GM19467 (cell line): ENCODE measurements around the gene ALG11.
"Not testable (repeated sequence)": the region's sequence is repeated elsewhere in the genome, so short reads cannot be mapped to it uniquely, and the experiment has no call there.

Experiments
- ATAC-seq: cut with Tn5 transposase; IDR thresholded peaks from one replicate; pipeline ENCODE4 v1.9.1; 2021; ENCODE audit warnings: mild to moderate bottlenecking, moderate library complexity; ENCODE audit not compliant: unreplicated experiment

Gene ALG11

DNA sequence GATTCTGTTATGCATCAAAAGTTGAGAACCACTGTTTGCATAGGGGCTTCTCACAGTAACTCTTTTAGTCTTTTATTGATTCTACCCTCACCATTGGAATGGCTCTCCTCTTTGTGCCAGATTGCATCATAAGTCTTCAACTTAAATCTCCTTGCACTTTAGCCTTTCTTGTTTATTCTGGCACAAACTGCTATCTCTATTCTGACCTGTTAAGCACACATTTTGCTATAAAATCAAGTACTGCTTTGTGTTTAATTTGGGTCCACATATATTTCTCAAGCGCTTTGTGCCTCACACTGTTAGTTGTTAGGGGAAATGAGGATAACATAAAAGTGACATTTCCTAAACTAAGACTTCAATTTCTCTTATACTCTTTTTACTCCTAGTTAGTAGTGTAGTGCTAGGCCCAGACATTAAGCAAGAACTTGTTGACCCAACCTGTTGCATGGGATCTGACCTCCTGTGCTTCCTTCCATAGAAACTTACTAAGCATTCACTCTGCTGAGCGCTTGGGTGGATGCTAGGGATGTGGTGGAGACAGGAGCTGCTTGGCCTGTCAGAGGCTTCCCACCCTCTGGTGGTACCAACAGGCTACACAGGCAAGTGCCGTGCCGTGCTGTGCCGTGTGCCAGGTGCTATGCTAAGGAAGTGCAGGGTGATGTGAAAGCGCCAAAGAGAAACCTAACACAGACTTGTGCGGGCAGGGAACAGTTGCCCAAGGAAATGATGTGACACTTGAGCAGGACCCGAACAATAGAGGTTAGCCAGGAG lies 13.5 kb downstream of the ALG11 start:
- no peak for ATAC-seq

DNA sequence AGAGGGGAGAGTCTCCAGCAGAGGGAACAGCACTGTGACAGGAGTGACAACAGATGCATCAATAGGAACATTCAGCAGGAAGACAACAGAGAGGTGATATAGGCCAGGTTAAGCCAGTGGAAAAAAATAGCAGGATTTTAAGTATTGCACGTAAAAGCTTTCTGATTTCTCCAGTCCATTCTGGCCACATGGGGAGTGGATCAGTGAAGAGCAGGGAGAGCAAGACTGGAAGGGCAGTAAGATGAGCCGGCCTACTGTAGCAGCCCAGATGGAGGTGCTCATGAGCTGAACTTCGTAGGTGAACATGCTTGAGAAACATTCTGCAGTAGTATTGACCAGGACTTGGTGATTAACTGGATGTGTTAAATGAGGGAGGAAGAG lies 14.0 kb downstream of the ALG11 start:
- no peak for ATAC-seq

DNA sequence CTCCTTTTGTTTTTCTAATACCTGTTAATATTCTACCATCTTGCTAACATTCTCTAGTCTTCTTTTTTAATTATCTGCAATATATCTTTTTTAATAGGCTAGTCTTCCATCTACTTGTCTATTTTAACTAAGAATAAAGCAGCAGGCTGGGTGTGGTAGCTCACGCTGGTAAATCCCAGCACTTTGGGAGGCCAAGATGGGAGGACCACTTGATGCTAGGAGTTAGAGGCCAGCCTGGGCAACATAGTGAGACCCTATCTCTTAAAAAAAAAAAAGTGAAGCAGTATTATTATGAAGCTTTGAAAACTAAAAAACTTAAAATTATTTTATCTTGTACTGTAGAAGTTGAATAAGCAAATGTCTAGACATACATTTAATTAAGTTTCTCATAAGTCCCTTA lies 15.6 kb downstream of the ALG11 start:
- ATAC-seq, result no peak

DNA sequence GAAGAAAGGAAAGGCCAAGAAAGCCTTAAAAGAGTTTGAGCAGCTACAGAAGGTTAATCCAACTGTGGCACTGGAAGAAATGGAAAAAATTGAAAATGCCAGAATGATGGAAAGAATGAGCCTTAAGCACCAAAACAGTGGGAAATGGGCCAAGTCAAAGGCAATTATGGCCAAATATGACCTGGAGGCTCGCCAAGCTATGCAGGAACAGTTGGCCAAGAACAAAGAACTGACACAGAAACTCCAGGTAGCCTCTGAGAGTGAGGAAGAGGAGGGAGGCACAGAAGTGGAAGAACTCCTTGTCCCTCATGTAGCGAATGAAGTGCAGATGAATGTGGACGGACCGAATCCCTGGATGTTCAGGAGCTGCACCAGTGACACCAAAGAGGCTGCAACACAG lies 17.4 kb downstream of the ALG11 start:
- no peak for ATAC-seq

DNA sequence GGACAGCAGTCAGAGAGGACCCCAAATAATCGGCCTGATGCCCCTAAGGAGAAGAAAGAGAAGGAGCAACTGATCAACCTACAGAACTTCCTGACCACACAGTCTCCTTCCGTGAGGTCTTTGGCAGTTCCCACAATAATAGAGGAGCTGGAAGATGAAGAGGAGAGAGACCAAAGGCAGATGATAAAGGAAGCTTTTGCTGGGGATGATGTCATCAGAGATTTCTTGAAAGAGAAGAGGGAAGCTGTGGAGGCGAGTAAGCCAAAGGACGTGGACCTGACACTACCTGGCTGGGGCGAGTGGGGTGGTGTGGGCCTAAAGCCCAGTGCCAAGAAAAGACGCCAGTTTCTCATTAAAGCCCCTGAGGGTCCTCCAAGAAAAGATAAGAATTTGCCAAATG lies 18.2 kb downstream of the ALG11 start:
- ATAC-seq, result not testable (repeated sequence)

DNA sequence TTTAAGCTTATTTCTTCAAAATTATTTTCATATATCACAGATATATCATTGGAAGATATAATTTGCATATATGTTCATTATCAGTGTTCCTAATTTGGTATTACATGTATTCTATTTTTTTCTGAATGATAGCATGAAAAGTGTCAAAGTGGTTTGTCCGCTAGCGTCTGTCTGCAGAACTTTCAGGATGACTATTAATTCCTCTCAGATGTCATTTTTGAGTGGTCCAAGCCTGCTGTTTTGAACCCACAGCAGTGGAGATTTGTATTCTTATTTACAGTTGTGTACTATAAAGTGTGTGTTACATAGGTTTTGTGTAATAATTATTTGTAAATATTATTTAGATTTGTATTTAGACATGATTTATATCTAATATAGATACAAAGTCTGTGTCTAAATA lies 20.8 kb downstream of the ALG11 start:
- ATAC-seq, result no peak

DNA sequence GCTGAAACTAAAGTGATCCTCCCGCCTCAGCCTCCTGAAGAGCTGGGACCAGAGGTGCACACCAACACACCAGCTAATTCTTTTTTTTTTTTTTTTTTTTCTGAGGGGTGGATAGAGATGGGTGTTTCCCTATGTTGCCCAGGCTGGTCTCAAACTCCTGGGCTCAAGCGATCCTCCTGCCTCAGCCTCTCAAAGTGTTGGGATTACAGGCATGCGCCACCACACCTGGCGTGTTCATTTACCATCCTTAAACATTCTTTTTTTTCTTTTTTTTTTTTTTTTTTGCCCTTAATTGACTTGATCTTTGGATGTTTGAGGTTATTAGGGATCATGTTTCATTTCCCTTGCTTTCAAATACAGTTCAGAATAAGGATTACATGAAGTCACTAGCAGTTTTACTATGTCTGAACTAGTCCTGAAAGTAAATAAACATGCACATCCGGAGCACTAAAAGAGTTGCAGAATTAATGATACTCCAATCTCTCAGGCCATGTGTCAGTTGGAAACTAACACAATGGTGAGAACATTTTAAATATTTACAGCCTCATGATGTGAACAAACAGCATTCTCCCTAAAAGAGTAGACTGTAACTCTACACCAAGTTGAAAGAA lies 22.5 kb downstream of the ALG11 start:
- ATAC-seq, result no peak

DNA sequence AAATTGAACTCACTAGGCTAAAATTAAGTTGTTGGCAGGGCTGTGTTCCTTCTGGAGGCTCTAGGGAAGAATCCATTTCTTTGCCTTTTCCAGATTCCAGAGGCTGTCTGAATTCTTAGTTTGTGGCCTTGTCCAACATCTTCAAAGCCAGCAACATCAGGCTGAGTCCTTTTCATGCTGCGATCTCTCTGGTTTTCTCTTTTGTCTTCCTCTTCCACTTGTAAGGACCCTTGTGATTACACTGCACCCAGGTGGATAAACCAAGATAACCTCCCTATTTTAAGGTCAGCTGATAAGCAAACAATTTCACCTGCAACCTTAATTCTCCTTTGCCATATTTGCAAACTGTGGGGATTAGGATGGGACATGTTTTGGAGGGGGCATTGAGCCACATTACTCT lies 23.8 kb downstream of the ALG11 start:
- ATAC-seq, result no peak

DNA sequence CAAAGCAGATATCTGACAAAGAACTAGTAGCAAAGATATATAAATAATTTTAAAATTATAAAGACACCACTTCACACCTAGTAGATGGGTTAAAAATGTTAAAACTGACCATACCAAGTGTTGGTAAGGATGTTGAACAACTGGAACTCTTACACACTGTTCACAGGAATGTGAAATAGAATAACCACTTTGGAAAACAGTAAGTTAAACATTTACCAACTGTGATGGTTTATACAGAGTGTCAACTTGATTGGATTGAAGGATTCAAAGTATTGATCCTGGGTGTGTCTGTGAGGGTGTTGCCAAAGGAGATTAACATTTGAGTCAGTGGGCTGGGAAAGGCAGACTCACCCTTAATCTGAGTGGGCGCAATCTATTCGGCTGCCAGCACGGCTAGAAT lies 31.5 kb downstream of the ALG11 start:
- no peak for ATAC-seq

DNA sequence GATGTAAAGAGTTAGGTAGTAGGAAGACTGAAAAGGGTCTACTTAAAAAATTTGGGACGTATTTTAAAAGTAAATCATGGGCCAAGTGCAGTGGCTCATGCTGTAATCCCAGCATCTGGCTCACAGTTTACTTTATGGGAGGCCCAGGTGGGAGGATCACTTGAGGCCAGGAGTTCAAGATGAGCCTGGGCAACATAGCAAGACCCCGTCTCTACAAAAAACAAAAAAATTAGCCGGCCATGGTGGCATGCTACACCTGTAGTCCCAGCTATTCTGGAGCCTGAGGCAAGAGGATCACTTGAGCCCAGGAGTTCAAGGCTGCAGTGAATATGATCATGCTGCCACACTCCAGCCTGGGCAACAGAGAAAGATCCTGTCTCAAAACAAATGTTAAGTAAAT lies 35.3 kb downstream of the ALG11 start:
- no peak for ATAC-seq

DNA sequence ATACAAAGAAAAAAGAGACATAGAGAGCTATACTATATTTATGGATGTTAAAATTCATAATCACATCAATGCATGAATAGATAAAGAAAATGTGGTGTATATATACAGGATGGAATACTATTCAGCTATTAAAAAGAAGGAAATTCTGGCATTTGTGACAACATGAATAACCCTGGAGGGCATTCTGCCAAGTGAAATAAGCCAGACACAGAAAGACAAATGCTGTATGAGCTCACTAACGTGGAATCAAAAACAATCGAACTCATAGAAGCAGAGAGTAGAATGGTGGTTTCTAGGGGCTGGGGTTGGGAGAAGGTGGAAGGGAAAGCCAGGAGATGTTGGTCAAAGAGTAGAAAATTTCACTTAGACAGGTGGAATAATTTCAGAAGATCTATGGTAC lies 36.3 kb downstream of the ALG11 start:
- ATAC-seq, result no peak

DNA sequence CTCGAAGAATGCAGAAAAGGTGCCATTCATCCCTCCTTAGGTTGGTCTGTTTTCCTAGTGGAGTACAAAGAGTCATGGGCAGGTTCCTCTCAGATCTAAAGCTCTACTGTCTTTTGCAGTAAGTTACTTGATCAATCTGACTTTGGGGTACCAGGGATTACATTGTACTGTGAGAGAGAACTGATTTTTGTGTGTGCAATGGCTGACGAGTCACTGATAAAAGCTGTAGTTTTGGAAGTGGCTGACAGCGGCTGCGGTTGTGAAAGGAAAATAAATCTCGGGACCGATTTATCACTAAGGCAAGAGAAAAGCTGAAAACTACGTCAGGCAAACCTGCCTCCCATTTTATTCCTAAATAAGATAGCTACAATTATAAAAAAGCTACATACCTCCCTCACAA lies 39.2 kb downstream of the ALG11 start:
- no peak for ATAC-seq

DNA sequence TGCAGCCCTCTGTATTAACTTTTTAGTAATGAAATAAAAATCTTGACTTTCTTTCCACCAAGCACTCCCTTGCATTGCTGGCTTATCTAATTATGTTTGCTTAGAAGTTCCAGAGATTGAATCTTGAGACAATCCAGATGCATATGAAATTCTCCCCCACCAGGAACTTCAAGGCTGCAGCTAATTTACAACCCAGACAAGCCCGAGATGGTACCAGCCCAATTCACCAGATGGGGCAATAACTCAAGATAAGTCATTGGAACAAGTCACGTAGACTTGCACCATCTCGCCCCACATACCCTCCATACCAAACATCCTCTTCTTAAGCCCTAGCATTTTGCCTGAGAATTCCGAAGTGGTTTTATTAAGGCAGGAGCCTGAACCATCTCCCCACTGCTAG lies 41.3 kb downstream of the ALG11 start:
- no peak for ATAC-seq

DNA sequence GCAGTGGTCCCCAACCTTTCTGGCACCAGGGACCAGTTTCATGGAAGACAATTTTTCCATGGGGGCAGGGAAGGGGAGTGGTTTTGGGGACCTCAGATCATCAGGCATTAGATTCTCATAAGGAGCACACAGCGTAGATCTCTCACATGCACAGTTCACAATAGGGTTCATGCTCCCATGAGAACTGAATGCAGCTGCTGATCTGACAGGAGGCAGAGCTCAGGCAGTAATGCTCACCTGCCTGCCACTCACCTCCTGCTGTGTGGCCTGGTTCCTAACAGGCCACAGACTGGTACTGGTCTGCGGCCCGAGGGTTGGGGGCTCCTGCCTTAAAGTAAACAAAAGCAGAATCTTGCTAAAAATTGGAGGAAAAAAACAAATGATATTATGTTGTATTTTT lies 48.9 kb downstream of the ALG11 start:
- not testable (repeated sequence) for ATAC-seq

DNA sequence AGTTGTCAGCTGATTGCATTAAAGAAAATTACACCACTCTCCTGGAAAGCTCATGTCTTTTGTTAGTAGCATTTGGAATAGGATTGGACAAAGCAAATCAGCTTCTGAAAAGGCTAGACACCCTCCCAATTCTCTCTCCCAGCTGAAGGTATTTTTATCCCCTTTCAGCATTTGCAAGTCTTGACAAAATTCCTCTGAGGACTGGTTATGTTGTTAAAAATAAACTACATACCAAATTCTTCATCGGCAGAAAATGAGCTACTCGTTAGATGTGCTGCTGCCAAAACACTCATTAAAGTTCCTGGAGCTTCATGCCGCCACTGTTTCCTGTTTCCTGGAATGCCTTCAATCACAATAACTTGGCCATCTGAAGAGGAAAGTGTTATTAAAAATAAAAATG lies 49.4 kb downstream of the ALG11 start:
- ATAC-seq, result no peak

DNA sequence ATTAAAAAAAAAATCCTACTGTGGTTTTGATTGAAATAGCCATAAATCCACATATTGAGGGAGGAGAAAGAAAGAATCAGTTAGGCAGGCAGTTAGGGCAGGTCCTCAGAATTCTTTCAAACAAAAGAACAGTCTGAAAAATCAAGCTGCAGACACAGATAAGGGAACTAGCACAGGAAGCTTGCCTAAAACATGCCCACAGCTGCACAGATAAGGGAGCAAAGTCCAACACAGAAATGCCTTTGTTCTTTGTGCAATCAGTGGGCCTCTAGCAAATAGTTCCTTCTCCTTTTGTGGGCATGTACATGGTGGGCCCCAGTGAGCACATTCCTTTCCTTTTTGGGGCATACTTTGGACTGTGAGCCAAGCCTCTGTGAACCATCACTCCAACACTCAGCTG lies 55.0 kb downstream of the ALG11 start:
- ATAC-seq, result no peak

DNA sequence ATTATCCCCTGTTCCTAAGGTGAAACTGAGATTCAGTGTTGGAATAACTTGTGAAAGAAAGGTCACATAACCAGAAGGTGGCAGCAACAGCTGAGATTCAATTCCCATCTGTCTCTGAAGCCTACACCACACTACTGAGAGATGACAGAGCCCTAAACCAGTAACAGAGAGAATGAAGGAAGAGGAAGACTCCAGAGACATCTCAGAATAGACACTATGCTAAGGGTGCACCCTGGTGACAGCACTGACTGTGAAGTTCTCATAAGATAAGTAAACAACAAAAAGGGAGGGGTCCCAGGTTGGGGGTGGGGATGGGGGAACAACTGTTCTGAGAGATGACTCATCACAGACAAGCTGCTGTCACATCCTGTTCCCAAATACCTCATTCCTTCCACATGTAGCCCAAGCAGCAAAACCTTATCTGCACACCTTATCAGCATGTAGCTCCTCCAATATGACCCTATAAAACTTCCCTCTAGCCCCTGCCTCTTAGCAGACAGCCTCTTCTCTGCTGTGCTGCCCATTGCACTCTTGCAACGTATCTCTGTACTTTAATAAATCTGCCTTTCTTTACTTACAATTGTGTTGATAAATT lies 58.8 kb downstream of the ALG11 start:
- no peak for ATAC-seq
